Osteoblast (primary cell): ENCODE data around the gene SIX2. TPM values are rescaled to one million over a fixed set of nuclear protein-coding genes. Genes with fewer than 3 reads are reported as not detected.

Experiments
- DNase-seq: peaks from one replicate; pipeline ENCODE4 v3.0.0; 2011; ENCODE audit warnings: low spot score, mixed read lengths; ENCODE audit not compliant: insufficient read length; ENCODE audit errors: missing footprints
- H2AFZ ChIP-seq: 2 replicates; pipeline ENCODE4 v1.6.0; 2011; ENCODE audit warnings: mild to moderate bottlenecking, low read length
- H3K27ac ChIP-seq: 2 replicates; pipeline ENCODE4 v1.5.1; 2011; ENCODE audit warnings: mild to moderate bottlenecking, low read depth, low read length, moderate library complexity
- H3K27me3 ChIP-seq: 2 replicates; pipeline ENCODE4 v1.6.0; 2012; ENCODE audit warnings: mild to moderate bottlenecking, control low read depth, inconsistent platforms, low read length, moderate library complexity; ENCODE audit not compliant: insufficient read depth
- H3K36me3 ChIP-seq: 2 replicates; pipeline ENCODE4 v1.5.1; 2011; ENCODE audit warnings: mild to moderate bottlenecking, low read length, control low read depth, moderate library complexity; ENCODE audit not compliant: insufficient read depth
- H3K4me1 ChIP-seq: 2 replicates; pipeline ENCODE4 v1.5.1; 2011; ENCODE audit warnings: mild to moderate bottlenecking, low read length, control low read depth, moderate library complexity; ENCODE audit not compliant: insufficient read depth
- H3K4me2 ChIP-seq: 2 replicates; pipeline ENCODE4 v1.6.0; 2011; ENCODE audit warnings: mild to moderate bottlenecking, low read length; ENCODE audit not compliant: insufficient read depth
- H3K4me3 ChIP-seq: fragments of 200-600 bp; sonication (generic); 3 replicates; pipeline ENCODE4 v1.5.1; 2012; ENCODE audit warnings: mild to moderate bottlenecking, low read length, inconsistent platforms; ENCODE audit not compliant: insufficient read depth
- H3K79me2 ChIP-seq: 2 replicates; pipeline ENCODE4 v1.6.0; 2012; ENCODE audit warnings: mild to moderate bottlenecking, low read length, control low read depth, inconsistent platforms; ENCODE audit not compliant: insufficient read depth
- H3K9me3 ChIP-seq: 2 replicates; pipeline ENCODE4 v1.5.1; 2011; ENCODE audit warnings: low read depth, low read length, control low read depth
- H4K20me1 ChIP-seq: 2 replicates; pipeline ENCODE4 v1.6.0; 2012; ENCODE audit warnings: mild to moderate bottlenecking, low read length, control low read depth; ENCODE audit not compliant: insufficient read depth
- total RNA-seq: library from RNA; depleted of rRNA; stranded (reverse); fragments of >200 nt; gene quantifications from 2 replicates; pipeline ENCODE4 v1.2.3, GENCODE V29; 2012
- TF ChIP-seq, protein P1 (sequence below): IDR thresholded peaks from 2 replicates; pipeline ENCODE4 v1.5.1; 2011; ENCODE audit warnings: mild to moderate bottlenecking, low read depth, low read length, moderate library complexity; ENCODE audit errors: extremely low read depth

Gene SIX2
- total RNA-seq, 1 donor, result 14.8 TPM

DNA sequence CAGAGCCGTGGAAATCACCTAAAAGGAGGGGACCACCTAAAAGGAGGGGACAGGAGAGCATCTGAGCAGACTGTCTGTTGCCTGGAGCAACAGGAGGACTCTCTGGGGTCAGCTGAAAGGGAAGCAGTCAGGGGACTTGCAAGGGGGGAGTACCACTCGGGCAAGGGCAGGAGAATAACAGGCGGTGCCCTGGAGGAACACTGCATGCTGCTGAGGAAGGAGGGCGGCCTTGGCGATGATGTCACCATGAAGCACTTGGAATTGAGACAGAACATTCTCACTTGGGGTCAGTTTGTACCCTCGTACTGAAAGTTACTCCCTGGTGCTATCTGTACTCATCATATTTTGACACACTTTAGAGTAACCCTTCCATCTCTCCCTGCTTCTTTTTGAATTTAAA lies 49.4 kb downstream of the SIX2 start:
- no peak overlapping the region for H2AFZ ChIP-seq
- peaks cover 14% of the 10 kb centered on the region for H3K4me1 ChIP-seq
- H3K4me2 ChIP-seq, result no peak overlapping the region
- DNase-seq, result peak; percentile 66
- H3K36me3 ChIP-seq, result no peaks in the 10 kb centered on the region
- peaks cover 15% of the 10 kb centered on the region for H3K27me3 ChIP-seq
- no peaks in the 10 kb centered on the region for H3K9me3 ChIP-seq
- no peak overlapping the region for H3K4me3 ChIP-seq
- no peaks in the 10 kb centered on the region for H3K79me2 ChIP-seq
- TF ChIP-seq, protein P1, sequence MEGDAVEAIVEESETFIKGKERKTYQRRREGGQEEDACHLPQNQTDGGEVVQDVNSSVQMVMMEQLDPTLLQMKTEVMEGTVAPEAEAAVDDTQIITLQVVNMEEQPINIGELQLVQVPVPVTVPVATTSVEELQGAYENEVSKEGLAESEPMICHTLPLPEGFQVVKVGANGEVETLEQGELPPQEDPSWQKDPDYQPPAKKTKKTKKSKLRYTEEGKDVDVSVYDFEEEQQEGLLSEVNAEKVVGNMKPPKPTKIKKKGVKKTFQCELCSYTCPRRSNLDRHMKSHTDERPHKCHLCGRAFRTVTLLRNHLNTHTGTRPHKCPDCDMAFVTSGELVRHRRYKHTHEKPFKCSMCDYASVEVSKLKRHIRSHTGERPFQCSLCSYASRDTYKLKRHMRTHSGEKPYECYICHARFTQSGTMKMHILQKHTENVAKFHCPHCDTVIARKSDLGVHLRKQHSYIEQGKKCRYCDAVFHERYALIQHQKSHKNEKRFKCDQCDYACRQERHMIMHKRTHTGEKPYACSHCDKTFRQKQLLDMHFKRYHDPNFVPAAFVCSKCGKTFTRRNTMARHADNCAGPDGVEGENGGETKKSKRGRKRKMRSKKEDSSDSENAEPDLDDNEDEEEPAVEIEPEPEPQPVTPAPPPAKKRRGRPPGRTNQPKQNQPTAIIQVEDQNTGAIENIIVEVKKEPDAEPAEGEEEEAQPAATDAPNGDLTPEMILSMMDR, result no peak
- H3K27ac ChIP-seq, result no peak overlapping the region
- no peaks in the 10 kb centered on the region for H4K20me1 ChIP-seq

DNA sequence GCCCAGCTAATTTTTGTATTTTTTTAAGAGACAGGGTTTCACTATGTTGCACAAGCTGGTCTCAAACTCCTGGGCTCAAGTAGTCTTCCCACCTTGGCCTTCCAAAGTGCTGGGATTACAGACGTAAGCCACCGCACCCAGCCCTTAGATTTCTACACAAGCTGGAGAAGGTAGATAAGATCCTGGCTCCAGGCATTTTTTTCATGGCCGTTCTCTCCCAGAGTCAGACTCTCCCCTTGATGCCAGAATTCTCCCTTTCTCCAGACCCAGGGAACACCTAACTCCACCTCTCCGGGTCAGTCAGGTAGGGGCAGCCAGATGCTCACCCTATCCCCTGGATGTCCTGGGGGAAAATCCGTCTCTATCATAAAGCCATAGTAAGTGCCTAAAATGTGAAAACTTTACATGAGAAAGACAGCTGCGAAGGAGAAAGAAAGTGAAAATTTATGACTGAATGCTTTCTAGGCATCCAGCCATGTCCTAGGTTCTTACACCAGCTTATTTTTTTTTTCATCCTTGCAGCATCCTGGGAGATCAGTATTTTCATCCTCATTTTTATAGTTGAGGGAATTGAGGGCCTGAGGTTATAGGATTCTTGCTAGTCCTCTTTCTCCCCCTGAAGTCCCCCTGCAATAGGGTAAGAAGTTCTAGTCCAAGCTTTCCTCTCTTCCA lies 51.5 kb downstream of the SIX2 start:
- H3K79me2 ChIP-seq, result no peaks in the 10 kb centered on the region
- DNase-seq, result peak; percentile 74
- H3K4me1 ChIP-seq, result peaks cover 14% of the 10 kb centered on the region
- H2AFZ ChIP-seq, result no peak overlapping the region
- no peak overlapping the region for H3K27ac ChIP-seq
- no peaks in the 10 kb centered on the region for H3K36me3 ChIP-seq
- H3K9me3 ChIP-seq, result no peaks in the 10 kb centered on the region
- TF ChIP-seq, protein P1, result no peak
- peaks cover 36% of the 10 kb centered on the region for H3K27me3 ChIP-seq
- no peak overlapping the region for H3K4me3 ChIP-seq
- no peak overlapping the region for H3K4me2 ChIP-seq
- no peaks in the 10 kb centered on the region for H4K20me1 ChIP-seq

DNA sequence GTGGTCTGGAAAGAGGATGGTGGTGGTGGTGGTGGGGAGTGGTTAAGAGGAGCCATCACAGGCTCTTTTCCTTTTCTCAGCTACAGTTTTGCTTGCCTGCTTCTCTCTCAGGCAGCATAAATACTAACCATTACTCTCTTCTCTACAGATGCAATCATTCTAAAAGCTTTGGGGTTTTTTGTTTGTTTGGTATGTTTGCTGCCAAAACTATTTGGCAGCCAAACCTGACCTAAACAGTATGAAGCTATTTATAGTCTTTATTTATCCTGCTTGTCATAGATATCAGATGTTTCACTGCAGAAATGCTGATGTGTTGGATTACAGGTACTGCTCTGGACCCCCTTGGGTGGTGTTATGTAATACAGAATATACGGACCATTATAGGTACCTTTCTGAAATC lies 52.4 kb downstream of the SIX2 start:
- H3K27ac ChIP-seq, result no peak overlapping the region
- H3K36me3 ChIP-seq, result no peaks in the 10 kb centered on the region
- peaks cover 43% of the 10 kb centered on the region for H3K27me3 ChIP-seq
- no peak overlapping the region for H3K4me3 ChIP-seq
- no peaks in the 10 kb centered on the region for H4K20me1 ChIP-seq
- no peaks in the 10 kb centered on the region for H3K9me3 ChIP-seq
- TF ChIP-seq, protein P1, result no peak
- H3K4me1 ChIP-seq, result peaks cover 14% of the 10 kb centered on the region
- H3K79me2 ChIP-seq, result no peaks in the 10 kb centered on the region
- no peak overlapping the region for H3K4me2 ChIP-seq
- no peak overlapping the region for H2AFZ ChIP-seq
- peak; percentile 30 for DNase-seq

DNA sequence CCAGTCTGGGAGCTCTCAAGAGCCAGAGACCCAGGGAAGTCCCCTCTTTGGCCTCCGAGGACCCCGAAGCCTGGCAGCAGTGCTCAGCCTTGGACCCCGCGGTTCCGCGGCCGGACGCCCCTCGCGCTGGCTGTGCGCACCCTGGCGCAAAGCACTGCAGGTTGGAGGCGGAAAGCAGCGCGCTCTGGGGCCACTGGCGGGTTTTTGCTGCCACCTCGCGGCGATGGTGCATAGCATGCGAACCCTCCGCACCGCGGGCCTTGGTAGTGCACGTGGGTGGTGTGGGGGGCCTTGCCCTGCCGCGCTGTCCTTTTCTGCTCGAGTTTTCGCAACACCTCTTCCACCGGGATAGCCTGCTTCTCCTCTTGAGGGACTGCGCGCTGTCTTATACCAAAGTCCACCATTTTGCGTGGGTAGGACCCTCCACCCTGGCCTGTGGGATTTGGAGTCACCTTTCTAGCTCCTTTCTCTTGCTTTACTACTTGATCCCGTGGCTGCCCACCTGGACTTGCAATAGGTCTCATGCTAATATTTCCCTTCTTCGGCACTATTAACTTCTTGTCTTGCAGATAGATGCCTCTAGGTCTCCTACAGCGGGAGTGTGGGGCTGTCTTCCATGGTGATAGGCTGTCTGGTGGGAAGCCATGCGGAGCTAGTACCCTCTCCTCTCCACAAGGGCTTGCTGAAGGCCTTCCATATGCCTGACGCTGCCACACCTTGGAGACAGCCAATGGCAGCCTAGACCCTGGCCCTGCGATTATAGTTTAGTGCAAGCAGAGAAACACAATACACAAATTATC lies 53.5 kb downstream of the SIX2 start:
- peak overlapping the region; percentile 73 for H2AFZ ChIP-seq
- peaks cover 14% of the 10 kb centered on the region for H3K4me1 ChIP-seq
- H4K20me1 ChIP-seq, result no peaks in the 10 kb centered on the region
- H3K79me2 ChIP-seq, result no peaks in the 10 kb centered on the region
- peak overlapping the region; percentile 53 for H3K4me3 ChIP-seq
- no peaks in the 10 kb centered on the region for H3K9me3 ChIP-seq
- peak overlapping the region; percentile 64 for H3K4me2 ChIP-seq
- TF ChIP-seq, protein P1, result peak; percentile 79
- H3K36me3 ChIP-seq, result no peaks in the 10 kb centered on the region
- no peak overlapping the region for H3K27ac ChIP-seq
- peaks cover 50% of the 10 kb centered on the region for H3K27me3 ChIP-seq
- DNase-seq, result peak; percentile 98
